ENCODE measurements around the gene LKAAEAR1. TPM values are rescaled to one million over a fixed set of nuclear protein-coding genes. Genes with fewer than 3 reads are reported as not detected.

LKAAEAR1 gene
- total and polyA plus RNA-seq, 2 of the 13 experiments (the other 11 are each of a cell fraction or from before 2014, with no cell fraction given), result not detected

- TF ChIP-seq ZSCAN30 (CRISPR knock-in tag; IDR thresholded peaks at IDR 0.05) (no peak), ZNF17 (CRISPR knock-in tag; IDR thresholded peaks at IDR 0.05) (no peak), HOXA3 (CRISPR knock-in tag; IDR thresholded peaks at IDR 0.05) (peak; percentile 68), KDM2A (CRISPR knock-in tag; IDR thresholded peaks at IDR 0.05; ENCODE audit: borderline replicate concordance, low read depth) (peak; percentile 94), BCLAF1 (IDR thresholded peaks at IDR 0.05) (no peak), WIZ (CRISPR knock-in tag; IDR thresholded peaks at IDR 0.05) (0 out of 2 replicates have a peak, but pooled peaks have one; percentile 77), ZMAT5 (CRISPR knock-in tag; IDR thresholded peaks at IDR 0.05; ENCODE audit: borderline replicate concordance, low read depth) (no peak), RXRA (CRISPR knock-in tag; IDR thresholded peaks at IDR 0.05) (peak; percentile 76; the same call in 1 of the 2 replicates), YEATS4 (CRISPR knock-in tag; IDR thresholded peaks at IDR 0.05; ENCODE audit: borderline replicate concordance) (peak; percentile 65; the same call in 1 of the 2 replicates), MED8 (CRISPR knock-in tag; IDR thresholded peaks at IDR 0.05; ENCODE audit: insufficient replicate concordance) (peak; percentile 60), JARID2 (CRISPR knock-in tag; IDR thresholded peaks at IDR 0.05; ENCODE audit: insufficient replicate concordance) (peak; percentile 25), ZNF280B (CRISPR knock-in tag; IDR thresholded peaks at IDR 0.05; ENCODE audit: borderline replicate concordance) (peak; percentile 80), ZNF282 (IDR thresholded peaks at IDR 0.05; ENCODE audit: partially characterized antibody) (no peak), ZFP37 (CRISPR knock-in tag; IDR thresholded peaks at IDR 0.05; ENCODE audit: borderline replicate concordance) (no peak), ZBTB33 (CRISPR knock-in tag; IDR thresholded peaks at IDR 0.05) (peak; percentile 15; the same call in 1 of the 2 replicates), ZNF329 (CRISPR knock-in tag; IDR thresholded peaks at IDR 0.05; ENCODE audit: low read depth) (no peak; the same call in 1 of the 2 replicates), ZNF574 (CRISPR knock-in tag; IDR thresholded peaks at IDR 0.05) (peak; percentile 85), ZNF24 (IDR thresholded peaks at IDR 0.05) (peak; percentile 38; the same call in 1 of the 2 replicates), TBL1XR1 (IDR thresholded peaks at IDR 0.05; ENCODE audit: borderline replicate concordance, low read length, partially characterized antibody) (no peak)
Measured at GRCh38 chr20:64035933-64036345, 48.3 kb downstream of the LKAAEAR1 start, which contains the start of gene C20orf204 (continued).

Measured in HepG2 (cell line).